ENCODE results near the gene ZNF507. TPM values are rescaled to one million over a fixed set of nuclear protein-coding genes. Genes with fewer than 3 reads are reported as not detected.

Gene ZNF507
- total and polyA plus RNA-seq, 9 of the 15 experiments (the other 6 are each of a cell fraction or from before 2014, with no cell fraction given): 2.9 to 25.0 (median 10.4) TPM

DNA sequence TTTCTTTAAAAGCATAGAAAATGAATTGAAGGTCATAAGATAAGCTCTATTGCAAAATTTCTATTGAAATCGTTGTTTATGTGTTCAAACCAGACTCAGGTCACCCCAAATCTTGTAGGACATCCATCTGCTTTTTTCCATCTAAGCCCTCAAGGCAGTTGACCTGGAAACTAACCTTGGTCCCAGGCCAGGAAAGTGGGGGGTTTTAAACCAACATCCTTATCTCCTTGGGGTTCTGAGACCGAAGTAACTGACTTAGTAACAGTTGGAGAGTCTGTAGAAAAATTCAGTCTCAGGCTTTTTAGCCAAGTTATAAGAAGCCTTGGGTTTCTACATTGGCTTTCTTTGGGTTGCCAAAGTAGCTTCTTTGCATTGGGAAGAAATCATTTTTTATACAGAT, 23.4 kb downstream of the ZNF507 start (continued):
- TF ChIP-seq, protein P1, sequence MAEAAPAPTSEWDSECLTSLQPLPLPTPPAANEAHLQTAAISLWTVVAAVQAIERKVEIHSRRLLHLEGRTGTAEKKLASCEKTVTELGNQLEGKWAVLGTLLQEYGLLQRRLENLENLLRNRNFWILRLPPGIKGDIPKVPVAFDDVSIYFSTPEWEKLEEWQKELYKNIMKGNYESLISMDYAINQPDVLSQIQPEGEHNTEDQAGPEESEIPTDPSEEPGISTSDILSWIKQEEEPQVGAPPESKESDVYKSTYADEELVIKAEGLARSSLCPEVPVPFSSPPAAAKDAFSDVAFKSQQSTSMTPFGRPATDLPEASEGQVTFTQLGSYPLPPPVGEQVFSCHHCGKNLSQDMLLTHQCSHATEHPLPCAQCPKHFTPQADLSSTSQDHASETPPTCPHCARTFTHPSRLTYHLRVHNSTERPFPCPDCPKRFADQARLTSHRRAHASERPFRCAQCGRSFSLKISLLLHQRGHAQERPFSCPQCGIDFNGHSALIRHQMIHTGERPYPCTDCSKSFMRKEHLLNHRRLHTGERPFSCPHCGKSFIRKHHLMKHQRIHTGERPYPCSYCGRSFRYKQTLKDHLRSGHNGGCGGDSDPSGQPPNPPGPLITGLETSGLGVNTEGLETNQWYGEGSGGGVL (CRISPR knock-in tag; IDR thresholded peaks at IDR 0.05): no peak
- no peak for TF ChIP-seq THAP12 (CRISPR knock-in tag; IDR thresholded peaks at IDR 0.05)
- no peak for TF ChIP-seq MCM3 (IDR thresholded peaks at IDR 0.05)
- TF ChIP-seq GATAD2A (IDR thresholded peaks at IDR 0.05): no peak
- TF ChIP-seq ZNF121 (CRISPR knock-in tag; conservative IDR thresholded peaks at IDR 0.05): no peak
- TF ChIP-seq, protein P2, sequence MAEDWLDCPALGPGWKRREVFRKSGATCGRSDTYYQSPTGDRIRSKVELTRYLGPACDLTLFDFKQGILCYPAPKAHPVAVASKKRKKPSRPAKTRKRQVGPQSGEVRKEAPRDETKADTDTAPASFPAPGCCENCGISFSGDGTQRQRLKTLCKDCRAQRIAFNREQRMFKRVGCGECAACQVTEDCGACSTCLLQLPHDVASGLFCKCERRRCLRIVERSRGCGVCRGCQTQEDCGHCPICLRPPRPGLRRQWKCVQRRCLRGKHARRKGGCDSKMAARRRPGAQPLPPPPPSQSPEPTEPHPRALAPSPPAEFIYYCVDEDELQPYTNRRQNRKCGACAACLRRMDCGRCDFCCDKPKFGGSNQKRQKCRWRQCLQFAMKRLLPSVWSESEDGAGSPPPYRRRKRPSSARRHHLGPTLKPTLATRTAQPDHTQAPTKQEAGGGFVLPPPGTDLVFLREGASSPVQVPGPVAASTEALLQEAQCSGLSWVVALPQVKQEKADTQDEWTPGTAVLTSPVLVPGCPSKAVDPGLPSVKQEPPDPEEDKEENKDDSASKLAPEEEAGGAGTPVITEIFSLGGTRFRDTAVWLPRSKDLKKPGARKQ (CRISPR knock-in tag; IDR thresholded peaks at IDR 0.05): no peak
